ENCODE measurements around the gene OR5B12.

DNA sequence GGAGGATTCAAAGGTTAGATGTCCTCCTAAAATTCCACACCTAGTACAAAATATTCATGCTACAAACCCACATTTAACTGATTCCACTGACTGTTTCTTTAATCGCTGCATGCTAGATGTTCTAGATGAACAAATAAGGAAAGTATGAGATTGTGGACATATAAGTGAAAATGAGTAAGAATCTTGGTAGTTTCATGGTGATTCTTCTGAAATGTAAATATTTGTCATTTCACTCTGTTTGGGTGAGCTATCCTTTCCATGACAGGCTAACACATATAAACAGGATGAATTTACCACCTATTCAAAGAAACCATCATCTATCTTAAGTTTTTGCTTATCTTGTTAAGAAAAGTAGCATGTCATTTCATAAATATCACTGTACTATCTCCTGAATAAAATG lies 50.2 kb downstream of the OR5B12 start:
- TF ChIP-seq, protein P1, sequence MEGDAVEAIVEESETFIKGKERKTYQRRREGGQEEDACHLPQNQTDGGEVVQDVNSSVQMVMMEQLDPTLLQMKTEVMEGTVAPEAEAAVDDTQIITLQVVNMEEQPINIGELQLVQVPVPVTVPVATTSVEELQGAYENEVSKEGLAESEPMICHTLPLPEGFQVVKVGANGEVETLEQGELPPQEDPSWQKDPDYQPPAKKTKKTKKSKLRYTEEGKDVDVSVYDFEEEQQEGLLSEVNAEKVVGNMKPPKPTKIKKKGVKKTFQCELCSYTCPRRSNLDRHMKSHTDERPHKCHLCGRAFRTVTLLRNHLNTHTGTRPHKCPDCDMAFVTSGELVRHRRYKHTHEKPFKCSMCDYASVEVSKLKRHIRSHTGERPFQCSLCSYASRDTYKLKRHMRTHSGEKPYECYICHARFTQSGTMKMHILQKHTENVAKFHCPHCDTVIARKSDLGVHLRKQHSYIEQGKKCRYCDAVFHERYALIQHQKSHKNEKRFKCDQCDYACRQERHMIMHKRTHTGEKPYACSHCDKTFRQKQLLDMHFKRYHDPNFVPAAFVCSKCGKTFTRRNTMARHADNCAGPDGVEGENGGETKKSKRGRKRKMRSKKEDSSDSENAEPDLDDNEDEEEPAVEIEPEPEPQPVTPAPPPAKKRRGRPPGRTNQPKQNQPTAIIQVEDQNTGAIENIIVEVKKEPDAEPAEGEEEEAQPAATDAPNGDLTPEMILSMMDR (IDR thresholded peaks at IDR 0.05), result no peak
- TF ChIP-seq POLR2A (IDR thresholded peaks at IDR 0.05), result no peak

Data from prostate gland (tissue), 2 donors.